T-helper 1 cell treated with Interleukin-12 subunit alpha and Interleukin-12 subunit beta and Interleukin-4 antibody, amounts not matched to agents 30 μg/mL and 1 μg/mL, for 36 hours (primary cell): ENCODE data around the gene GATA5.

ENCODE experiments used
- H3K27ac Mint-ChIP-seq: one replicate; pipeline ENCODE4 v1.8.0; 2021; ENCODE audit warnings: mild to moderate bottlenecking, mixed read lengths
- H3K27me3 Mint-ChIP-seq: one replicate; pipeline ENCODE4 v1.8.0; 2021; ENCODE audit warnings: low read depth, mixed read lengths
- H3K36me3 Mint-ChIP-seq: one replicate; pipeline ENCODE4 v1.8.0; 2021; ENCODE audit warnings: low read depth, mixed read lengths
- H3K4me1 Mint-ChIP-seq: one replicate; pipeline ENCODE4 v1.8.0; 2021; ENCODE audit warnings: low read depth, mixed read lengths
- H3K4me3 Mint-ChIP-seq: one replicate; pipeline ENCODE4 v1.8.0; 2021; ENCODE audit warnings: mild to moderate bottlenecking, moderate library complexity, mixed read lengths
- H3K9me3 Mint-ChIP-seq: one replicate; pipeline ENCODE4 v1.8.0; 2021; ENCODE audit warnings: mixed read lengths

GATA5 gene

GRCh38 chr20:62476056-62476838, 452 bp upstream of the GATA5 start:
- Mint-ChIP-seq H3K9me3 (no peaks in the 10 kb centered on the region), H3K36me3 (no peaks in the 10 kb centered on the region), H3K27me3 (peaks cover 56% of the 10 kb centered on the region), H3K4me1 (no peaks in the 10 kb centered on the region), H3K27ac (no peak overlapping the region), H3K4me3 (no peak overlapping the region)

GRCh38 chr20:62475027-62475771, 596 bp downstream of the GATA5 start:
- Mint-ChIP-seq H3K4me1 (no peaks in the 10 kb centered on the region), H3K27ac (no peak overlapping the region), H3K4me3 (no peak overlapping the region), H3K36me3 (no peaks in the 10 kb centered on the region), H3K27me3 (peaks cover 58% of the 10 kb centered on the region), H3K9me3 (no peaks in the 10 kb centered on the region)

GRCh38 chr20:62474604-62475026, 1.2 kb downstream of the GATA5 start:
- no peaks in the 10 kb centered on the region for H3K9me3 Mint-ChIP-seq
- no peak overlapping the region for H3K27ac Mint-ChIP-seq
- H3K27me3 Mint-ChIP-seq, result peaks cover 61% of the 10 kb centered on the region
- H3K4me1 Mint-ChIP-seq, result no peaks in the 10 kb centered on the region
- H3K36me3 Mint-ChIP-seq, result no peaks in the 10 kb centered on the region
- H3K4me3 Mint-ChIP-seq, result no peak overlapping the region

GRCh38 chr20:62473717-62474603, 1.8 kb downstream of the GATA5 start:
- Mint-ChIP-seq H3K27me3 (peaks cover 59% of the 10 kb centered on the region), H3K4me3 (no peak overlapping the region), H3K27ac (no peak overlapping the region), H3K9me3 (no peaks in the 10 kb centered on the region), H3K4me1 (no peaks in the 10 kb centered on the region), H3K36me3 (no peaks in the 10 kb centered on the region)

GRCh38 chr20:62472941-62473585, 2.7 kb downstream of the GATA5 start:
- Mint-ChIP-seq H3K4me1 (no peaks in the 10 kb centered on the region), H3K36me3 (no peaks in the 10 kb centered on the region), H3K27ac (no peak overlapping the region), H3K4me3 (no peak overlapping the region), H3K9me3 (no peaks in the 10 kb centered on the region), H3K27me3 (peaks cover 51% of the 10 kb centered on the region)

GRCh38 chr20:62472138-62472940, 3.5 kb downstream of the GATA5 start:
- Mint-ChIP-seq H3K4me1 (no peaks in the 10 kb centered on the region), H3K27ac (no peak overlapping the region), H3K27me3 (peaks cover 43% of the 10 kb centered on the region), H3K4me3 (no peak overlapping the region), H3K36me3 (no peaks in the 10 kb centered on the region), H3K9me3 (no peaks in the 10 kb centered on the region)

GRCh38 chr20:62470459-62470858, 5.3 kb downstream of the GATA5 start:
- no peaks in the 10 kb centered on the region for H3K9me3 Mint-ChIP-seq
- H3K4me3 Mint-ChIP-seq, result no peak overlapping the region
- no peaks in the 10 kb centered on the region for H3K4me1 Mint-ChIP-seq
- H3K27ac Mint-ChIP-seq, result no peak overlapping the region
- no peaks in the 10 kb centered on the region for H3K36me3 Mint-ChIP-seq
- peaks cover 36% of the 10 kb centered on the region for H3K27me3 Mint-ChIP-seq

GRCh38 chr20:62470001-62470400, 5.8 kb downstream of the GATA5 start:
- Mint-ChIP-seq H3K4me3 (no peak overlapping the region), H3K36me3 (no peaks in the 10 kb centered on the region), H3K4me1 (no peaks in the 10 kb centered on the region), H3K27me3 (peaks cover 36% of the 10 kb centered on the region), H3K9me3 (no peaks in the 10 kb centered on the region), H3K27ac (no peak overlapping the region)

GRCh38 chr20:62469352-62469751, 6.4 kb downstream of the GATA5 start:
- no peak overlapping the region for H3K27ac Mint-ChIP-seq
- no peaks in the 10 kb centered on the region for H3K9me3 Mint-ChIP-seq
- H3K27me3 Mint-ChIP-seq, result peaks cover 32% of the 10 kb centered on the region
- no peak overlapping the region for H3K4me3 Mint-ChIP-seq
- H3K4me1 Mint-ChIP-seq, result no peaks in the 10 kb centered on the region
- no peaks in the 10 kb centered on the region for H3K36me3 Mint-ChIP-seq

- Mint-ChIP-seq H3K27ac (no peak overlapping the region), H3K36me3 (no peaks in the 10 kb centered on the region), H3K4me3 (no peak overlapping the region), H3K9me3 (no peaks in the 10 kb centered on the region), H3K27me3 (peaks cover 15% of the 10 kb centered on the region), H3K4me1 (no peaks in the 10 kb centered on the region)
Measured at GRCh38 chr20:62466806-62467537, 8.8 kb downstream of the GATA5 start.

GRCh38 chr20:62466072-62466760, 9.6 kb downstream of the GATA5 start:
- H3K9me3 Mint-ChIP-seq, result no peaks in the 10 kb centered on the region
- no peaks in the 10 kb centered on the region for H3K4me1 Mint-ChIP-seq
- H3K4me3 Mint-ChIP-seq, result no peak overlapping the region
- H3K27ac Mint-ChIP-seq, result no peak overlapping the region
- H3K27me3 Mint-ChIP-seq, result peaks cover 13% of the 10 kb centered on the region
- no peaks in the 10 kb centered on the region for H3K36me3 Mint-ChIP-seq

- Mint-ChIP-seq H3K4me1 (no peaks in the 10 kb centered on the region), H3K27me3 (peaks cover 8% of the 10 kb centered on the region), H3K36me3 (no peaks in the 10 kb centered on the region), H3K27ac (no peak overlapping the region), H3K9me3 (no peaks in the 10 kb centered on the region), H3K4me3 (no peak overlapping the region)
Measured at GRCh38 chr20:62464990-62465389, 10.8 kb downstream of the GATA5 start.

GRCh38 chr20:62464425-62464770, 11.4 kb downstream of the GATA5 start:
- Mint-ChIP-seq H3K27me3 (peaks cover 2% of the 10 kb centered on the region), H3K36me3 (no peaks in the 10 kb centered on the region), H3K4me3 (no peak overlapping the region), H3K27ac (no peak overlapping the region), H3K9me3 (no peaks in the 10 kb centered on the region), H3K4me1 (no peaks in the 10 kb centered on the region)
